ENCODE measurements around the gene ANKLE1.

ANKLE1 gene

GRCh38 chr19:17303940-17304267, 22.2 kb downstream of the ANKLE1 start:
- Histone ChIP-seq H3K9me3 (ENCODE audit: severe bottlenecking) (no peaks in the 10 kb centered on the region), H3K27me3 (ENCODE audit: insufficient read depth, poor library complexity, severe bottlenecking) (no peaks in the 10 kb centered on the region), H3K4me1 (ENCODE audit: insufficient read depth, poor library complexity, severe bottlenecking) (peaks cover 3% of the 10 kb centered on the region), H3K4me3 (ENCODE audit: severe bottlenecking) (no peak overlapping the region), H3K36me3 (ENCODE audit: low read depth) (peaks cover 6% of the 10 kb centered on the region; the same call in 1 of the 2 replicates), H3K27ac (ENCODE audit: poor library complexity, severe bottlenecking) (peak overlapping the region; percentile 73)
- ATAC-seq (ENCODE audit: low read depth) (no peak), DNase-seq (ENCODE audit: low spot score) (no peak)
- TF ChIP-seq, protein P1, sequence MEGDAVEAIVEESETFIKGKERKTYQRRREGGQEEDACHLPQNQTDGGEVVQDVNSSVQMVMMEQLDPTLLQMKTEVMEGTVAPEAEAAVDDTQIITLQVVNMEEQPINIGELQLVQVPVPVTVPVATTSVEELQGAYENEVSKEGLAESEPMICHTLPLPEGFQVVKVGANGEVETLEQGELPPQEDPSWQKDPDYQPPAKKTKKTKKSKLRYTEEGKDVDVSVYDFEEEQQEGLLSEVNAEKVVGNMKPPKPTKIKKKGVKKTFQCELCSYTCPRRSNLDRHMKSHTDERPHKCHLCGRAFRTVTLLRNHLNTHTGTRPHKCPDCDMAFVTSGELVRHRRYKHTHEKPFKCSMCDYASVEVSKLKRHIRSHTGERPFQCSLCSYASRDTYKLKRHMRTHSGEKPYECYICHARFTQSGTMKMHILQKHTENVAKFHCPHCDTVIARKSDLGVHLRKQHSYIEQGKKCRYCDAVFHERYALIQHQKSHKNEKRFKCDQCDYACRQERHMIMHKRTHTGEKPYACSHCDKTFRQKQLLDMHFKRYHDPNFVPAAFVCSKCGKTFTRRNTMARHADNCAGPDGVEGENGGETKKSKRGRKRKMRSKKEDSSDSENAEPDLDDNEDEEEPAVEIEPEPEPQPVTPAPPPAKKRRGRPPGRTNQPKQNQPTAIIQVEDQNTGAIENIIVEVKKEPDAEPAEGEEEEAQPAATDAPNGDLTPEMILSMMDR (IDR thresholded peaks at IDR 0.05; ENCODE audit: poor library complexity, severe bottlenecking) = no peak

- TF ChIP-seq, protein P1 (IDR thresholded peaks at IDR 0.05; ENCODE audit: poor library complexity, severe bottlenecking) = no peak
- DNase-seq (ENCODE audit: low spot score) (no peak), ATAC-seq (ENCODE audit: low read depth) (no peak)
- 0 out of 2 replicates have a peak, but pooled peaks cover 3% of the 10 kb centered on the region for H3K36me3 ChIP-seq (ENCODE audit: low read depth)
- H3K27ac ChIP-seq (ENCODE audit: poor library complexity, severe bottlenecking) = peak overlapping the region; percentile 73
- no peak overlapping the region for H3K4me3 ChIP-seq (ENCODE audit: severe bottlenecking)
- H3K27me3 ChIP-seq (ENCODE audit: insufficient read depth, poor library complexity, severe bottlenecking) = no peaks in the 10 kb centered on the region
- H3K9me3 ChIP-seq (ENCODE audit: severe bottlenecking) = no peaks in the 10 kb centered on the region
- peaks cover 3% of the 10 kb centered on the region for H3K4me1 ChIP-seq (ENCODE audit: insufficient read depth, poor library complexity, severe bottlenecking)
Observed at GRCh38 chr19:17304386-17305215, 22.9 kb downstream of the ANKLE1 start.

DNA sequence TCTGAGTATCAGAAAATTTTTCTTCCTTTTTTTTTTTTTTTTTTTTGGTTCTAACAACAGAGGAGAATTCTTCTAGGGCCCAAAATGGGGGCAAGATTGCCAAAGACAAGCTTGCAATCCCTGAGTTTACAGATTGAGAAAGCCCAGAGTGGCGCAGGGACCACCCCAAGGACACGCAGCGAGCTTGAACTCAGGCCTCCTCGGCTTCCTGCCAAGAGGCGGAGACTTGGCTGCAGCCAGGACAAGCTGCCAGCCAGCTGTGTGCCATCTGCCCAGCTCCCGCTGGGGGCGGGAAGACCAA, 23.5 kb downstream of the ANKLE1 start:
- Histone ChIP-seq H3K27ac (ENCODE audit: poor library complexity, severe bottlenecking) (peak overlapping the region; percentile 73), H3K36me3 (ENCODE audit: low read depth) (0 out of 2 replicates have a peak, but pooled peaks cover 3% of the 10 kb centered on the region)
- TF ChIP-seq, protein P1 (IDR thresholded peaks at IDR 0.05; ENCODE audit: poor library complexity, severe bottlenecking) = no peak

GRCh38 chr19:17305517-17306284, 24.0 kb downstream of the ANKLE1 start, which contains the start of gene MRPL34:
Gene MRPL34 (plus strand): TSS chr19:17305872. CDS start chr19:17305893, 21 bp downstream.
- peak; percentile 99 for DNase-seq (ENCODE audit: low spot score)
- Histone ChIP-seq H3K27me3 (ENCODE audit: insufficient read depth, poor library complexity, severe bottlenecking) (no peaks in the 10 kb centered on the region), H3K4me3 (ENCODE audit: severe bottlenecking) (peak within 1 kb of the TSS; percentile 79), H3K4me1 (ENCODE audit: insufficient read depth, poor library complexity, severe bottlenecking) (peaks cover 3% of the 10 kb centered on the region), H3K36me3 (ENCODE audit: low read depth) (0 out of 2 replicates have a peak, but pooled peaks cover 3% of the 10 kb centered on the region), H3K9me3 (ENCODE audit: severe bottlenecking) (no peaks in the 10 kb centered on the region), H3K27ac (ENCODE audit: poor library complexity, severe bottlenecking) (peak within 1 kb of the TSS; percentile 73)
- TF ChIP-seq, protein P1 (IDR thresholded peaks at IDR 0.05; ENCODE audit: poor library complexity, severe bottlenecking) = peak; percentile 93
- ATAC-seq (ENCODE audit: low read depth) = peak; percentile 67

More for the DNA sequence above, 23.5 kb downstream of the ANKLE1 start:
- H3K27me3 ChIP-seq (ENCODE audit: insufficient read depth, poor library complexity, severe bottlenecking) = no peaks in the 10 kb centered on the region
- ATAC-seq (ENCODE audit: low read depth) (no peak), DNase-seq (ENCODE audit: low spot score) (no peak)
- peaks cover 3% of the 10 kb centered on the region for H3K4me1 ChIP-seq (ENCODE audit: insufficient read depth, poor library complexity, severe bottlenecking)
- no peak overlapping the region for H3K4me3 ChIP-seq (ENCODE audit: severe bottlenecking)
- H3K9me3 ChIP-seq (ENCODE audit: severe bottlenecking) = no peaks in the 10 kb centered on the region
